Retinal pigment epithelial cell (primary cell): ENCODE results near the gene SSMEM1.

Source experiments
- DNase-seq: peaks from one replicate; pipeline ENCODE4 v3.0.0-alpha.2; 2010; ENCODE audit warnings: low read depth
- H3K4me3 ChIP-seq: 2 replicates; pipeline ENCODE4 v1.5.1; 2011; ENCODE audit warnings: mild to moderate bottlenecking, low read length, control low read depth, moderate library complexity
- TF ChIP-seq, protein P1 (sequence below): conservative IDR thresholded peaks from 2 replicates; pipeline ENCODE4 v1.5.1; 2011; ENCODE audit warnings: low read depth, low read length, control low read depth, inconsistent platforms

The SSMEM1 gene

DNA sequence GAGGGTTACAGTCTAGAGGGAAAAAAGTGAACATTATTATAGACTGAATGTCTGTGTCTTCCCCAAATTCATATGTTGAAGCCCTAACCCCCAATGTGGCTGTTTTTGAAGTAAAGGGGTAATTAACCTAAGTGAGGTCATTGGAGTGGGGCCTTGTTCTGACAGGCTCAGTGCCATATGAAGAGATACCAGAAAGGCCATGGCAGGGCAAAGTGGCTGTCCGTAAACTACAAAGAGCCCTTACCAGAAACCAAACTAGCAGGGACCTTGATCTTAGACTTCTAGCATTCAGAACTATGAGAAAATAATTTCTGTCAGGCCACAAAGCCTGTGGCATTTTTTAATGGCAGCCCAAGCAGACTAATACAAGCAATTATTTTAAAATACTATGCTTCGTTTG lies 11.2 kb upstream of the SSMEM1 start:
- DNase-seq: no peak
- TF ChIP-seq, protein P1, sequence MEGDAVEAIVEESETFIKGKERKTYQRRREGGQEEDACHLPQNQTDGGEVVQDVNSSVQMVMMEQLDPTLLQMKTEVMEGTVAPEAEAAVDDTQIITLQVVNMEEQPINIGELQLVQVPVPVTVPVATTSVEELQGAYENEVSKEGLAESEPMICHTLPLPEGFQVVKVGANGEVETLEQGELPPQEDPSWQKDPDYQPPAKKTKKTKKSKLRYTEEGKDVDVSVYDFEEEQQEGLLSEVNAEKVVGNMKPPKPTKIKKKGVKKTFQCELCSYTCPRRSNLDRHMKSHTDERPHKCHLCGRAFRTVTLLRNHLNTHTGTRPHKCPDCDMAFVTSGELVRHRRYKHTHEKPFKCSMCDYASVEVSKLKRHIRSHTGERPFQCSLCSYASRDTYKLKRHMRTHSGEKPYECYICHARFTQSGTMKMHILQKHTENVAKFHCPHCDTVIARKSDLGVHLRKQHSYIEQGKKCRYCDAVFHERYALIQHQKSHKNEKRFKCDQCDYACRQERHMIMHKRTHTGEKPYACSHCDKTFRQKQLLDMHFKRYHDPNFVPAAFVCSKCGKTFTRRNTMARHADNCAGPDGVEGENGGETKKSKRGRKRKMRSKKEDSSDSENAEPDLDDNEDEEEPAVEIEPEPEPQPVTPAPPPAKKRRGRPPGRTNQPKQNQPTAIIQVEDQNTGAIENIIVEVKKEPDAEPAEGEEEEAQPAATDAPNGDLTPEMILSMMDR: no peak
- H3K4me3 ChIP-seq: no peak overlapping the region

- TF ChIP-seq, protein P1: no peak
- DNase-seq: no peak
- H3K4me3 ChIP-seq: no peak overlapping the region
These were observed 10.6 kb upstream of the SSMEM1 start for GRCh38 chr7:130197094-130197493.

GRCh38 chr7:130201796-130202195 lies 5.9 kb upstream of the SSMEM1 start:
- no peak for DNase-seq
- TF ChIP-seq, protein P1: no peak
- no peak overlapping the region for H3K4me3 ChIP-seq

GRCh38 chr7:130205084-130205947 lies 2.3 kb upstream of the SSMEM1 start, which contains the start of gene TMEM209:
Gene TMEM209 (minus strand): TSS chr7:130205406. CDS start chr7:130205375, 31 bp downstream.
- H3K4me3 ChIP-seq: peak within 1 kb of the TSS; percentile 81
- TF ChIP-seq, protein P1: no peak
- peak; percentile 88 for DNase-seq

GRCh38 chr7:130207033-130207432 lies 627 bp upstream of the SSMEM1 start:
- TF ChIP-seq, protein P1: peak; percentile 18
- no peak for DNase-seq
- no peak overlapping the region for H3K4me3 ChIP-seq

- TF ChIP-seq, protein P1: no peak
- no peak for DNase-seq
- no peak overlapping the region for H3K4me3 ChIP-seq
These were observed 856 bp downstream of the SSMEM1 start for GRCh38 chr7:130208516-130208915.
